WERI-Rb-1 (cell line): ENCODE results near the gene SLC22A6.

ENCODE experiments used
- DNase-seq: peaks from one replicate; pipeline ENCODE4 v3.0.0-alpha.2; 2020
- H3K27ac ChIP-seq: fragments of 250-450 bp; sonication (Bioruptor Pico); 2 replicates; pipeline ENCODE4 v1.5.1; 2020; ENCODE audit warnings: mild to moderate bottlenecking, moderate library complexity
- H3K27me3 ChIP-seq: fragments of 250-450 bp; sonication (Bioruptor Pico); 2 replicates; pipeline ENCODE4 v1.5.1; 2021; ENCODE audit warnings: mild to moderate bottlenecking, low read depth, moderate library complexity; ENCODE audit not compliant: insufficient read depth, severe bottlenecking
- H3K36me3 ChIP-seq: fragments of 250-450 bp; sonication (Bioruptor Pico); 2 replicates; pipeline ENCODE4 v1.5.1; 2020; ENCODE audit warnings: mild to moderate bottlenecking, moderate library complexity
- H3K4me3 ChIP-seq: 2 replicates; pipeline ENCODE4 v1.5.1; 2011; ENCODE audit warnings: low read depth, mild to moderate bottlenecking, control low read depth, low read length
- H3K9me3 ChIP-seq: fragments of 250-450 bp; sonication (Bioruptor Pico); 2 replicates; pipeline ENCODE4 v1.5.1; 2021; ENCODE audit warnings: mild to moderate bottlenecking, moderate library complexity; ENCODE audit not compliant: severe bottlenecking
- CTCF ChIP-seq: IDR thresholded peaks from 2 replicates; pipeline ENCODE4 v1.5.1; 2011; ENCODE audit warnings: low read depth, mild to moderate bottlenecking, control low read depth, inconsistent platforms, low read length

SLC22A6 gene

GRCh38 chr11:63020671-63021291 is 36.0 kb upstream of the SLC22A6 start:
- no peak overlapping the region for H3K4me3 ChIP-seq

GRCh38 chr11:63019506-63019905 is 34.7 kb upstream of the SLC22A6 start:
- Histone ChIP-seq H3K4me3 (no peak overlapping the region), H3K9me3 (no peaks in the 10 kb centered on the region), H3K36me3 (no peaks in the 10 kb centered on the region), H3K27ac (no peak overlapping the region), H3K27me3 (no peaks in the 10 kb centered on the region)
- no peak for TF ChIP-seq CTCF
- DNase-seq = no peak

More at GRCh38 chr11:63020671-63021291, 36.0 kb upstream of the SLC22A6 start:
- TF ChIP-seq CTCF = peak; percentile 88
- Histone ChIP-seq H3K36me3 (no peaks in the 10 kb centered on the region), H3K9me3 (no peaks in the 10 kb centered on the region), H3K27ac (no peak overlapping the region), H3K27me3 (no peaks in the 10 kb centered on the region)
- peak; percentile 41 for DNase-seq

GRCh38 chr11:63017306-63017974 is 32.7 kb upstream of the SLC22A6 start:
- Histone ChIP-seq H3K9me3 (no peaks in the 10 kb centered on the region), H3K27me3 (no peaks in the 10 kb centered on the region), H3K36me3 (no peaks in the 10 kb centered on the region), H3K27ac (no peak overlapping the region), H3K4me3 (no peak overlapping the region)
- no peak for TF ChIP-seq CTCF
- peak; percentile 77 for DNase-seq

- Histone ChIP-seq H3K36me3 (no peaks in the 10 kb centered on the region), H3K27ac (no peak within 1 kb of the TSS), H3K27me3 (no peaks in the 10 kb centered on the region), H3K9me3 (no peaks in the 10 kb centered on the region), H3K4me3 (no peak within 1 kb of the TSS)
- DNase-seq = peak; percentile 74
- no peak for TF ChIP-seq CTCF
These were observed 30.9 kb upstream of the SLC22A6 start, which contains the start of gene SLC22A8 for GRCh38 chr11:63015521-63016215. Gene SLC22A8, minus strand, starts transcription at chr11:63015841. Its CDS starts 883 bp downstream, at chr11:63014958.

- H3K4me3 ChIP-seq = no peak overlapping the region
- no peak for DNase-seq
- no peaks in the 10 kb centered on the region for H3K27me3 ChIP-seq
- no peaks in the 10 kb centered on the region for H3K9me3 ChIP-seq
- H3K36me3 ChIP-seq = no peaks in the 10 kb centered on the region
- no peak overlapping the region for H3K27ac ChIP-seq
- no peak for TF ChIP-seq CTCF
These were observed 29.8 kb upstream of the SLC22A6 start for GRCh38 chr11:63014408-63015055.
